IPS-NIHi7 (cell line): ENCODE measurements around the gene DNER.
"Not testable (repeated sequence)": the region's sequence is repeated elsewhere in the genome, so short reads cannot be mapped to it uniquely, and the experiment has no call there.

Experiments
- DNase-seq: peaks from one replicate; pipeline ENCODE4 v3.0.0; 2012; ENCODE audit warnings: mixed read lengths; ENCODE audit errors: extremely low spot score

Gene DNER

GRCh38 chr2:229622495-229623355, 91.6 kb downstream of the DNER start:
- no peak for DNase-seq

GRCh38 chr2:229620759-229621158, 93.6 kb downstream of the DNER start:
- no peak for DNase-seq

GRCh38 chr2:229620289-229620688, 94.1 kb downstream of the DNER start:
- DNase-seq, result no peak

- no peak for DNase-seq
These were observed 97.9 kb downstream of the DNER start for GRCh38 chr2:229616433-229616832.

GRCh38 chr2:229614021-229614420, 100.3 kb downstream of the DNER start:
- DNase-seq, result not testable (repeated sequence)

GRCh38 chr2:229612384-229612971, 101.9 kb downstream of the DNER start:
- DNase-seq, result no peak

- no peak for DNase-seq
These were observed 103.0 kb downstream of the DNER start for GRCh38 chr2:229611360-229611759.

- no peak for DNase-seq
These were observed 103.5 kb downstream of the DNER start for GRCh38 chr2:229610872-229611271.

GRCh38 chr2:229610333-229610732, 104.0 kb downstream of the DNER start:
- DNase-seq, result no peak

GRCh38 chr2:229601936-229602335, 112.4 kb downstream of the DNER start:
- no peak for DNase-seq

- DNase-seq, result no peak
These were observed 113.0 kb downstream of the DNER start for GRCh38 chr2:229601396-229601795.

GRCh38 chr2:229598227-229598626, 116.1 kb downstream of the DNER start:
- DNase-seq, result no peak

GRCh38 chr2:229596796-229597195, 117.6 kb downstream of the DNER start:
- DNase-seq, result no peak

- DNase-seq, result no peak
These were observed 122.7 kb downstream of the DNER start for GRCh38 chr2:229591611-229592010.

- DNase-seq, result peak; percentile 90
These were observed 127.3 kb downstream of the DNER start for GRCh38 chr2:229586746-229587705.

- DNase-seq, result no peak
These were observed 128.3 kb downstream of the DNER start for GRCh38 chr2:229586012-229586411.

GRCh38 chr2:229582151-229582550, 132.2 kb downstream of the DNER start:
- DNase-seq, result no peak

GRCh38 chr2:229578052-229578846, 136.1 kb downstream of the DNER start:
- DNase-seq, result peak; percentile 41

- DNase-seq, result no peak
These were observed 138.6 kb downstream of the DNER start for GRCh38 chr2:229575569-229576315.

GRCh38 chr2:229572507-229573271, 141.7 kb downstream of the DNER start:
- DNase-seq, result no peak
